Fibroblast of pulmonary artery (primary cell): ENCODE data around the gene GJA3.
"Not testable (repeated sequence)": the region's sequence is repeated elsewhere in the genome, so short reads cannot be mapped to it uniquely, and the experiment has no call there.

Experiments used
- DNase-seq: peaks from one replicate; pipeline ENCODE4 v3.0.0-alpha.2; 2010; ENCODE audit warnings: low read depth
- H3K4me3 ChIP-seq: replicated peaks from 2 replicates; pipeline ENCODE4 v1.5.1; 2011; ENCODE audit warnings: low read depth, mild to moderate bottlenecking, control low read depth, low read length, moderate library complexity
- CTCF ChIP-seq: IDR thresholded peaks from 2 replicates; pipeline ENCODE4 v1.5.1; 2011; ENCODE audit warnings: mild to moderate bottlenecking, control low read depth, low read length, inconsistent platforms; ENCODE audit errors: missing control alignments

The GJA3 gene

GRCh38 chr13:20161275-20161950 lies 561 bp upstream of the GJA3 start:
- H3K4me3 ChIP-seq = peak overlapping the region; percentile 43
- no peak for TF ChIP-seq CTCF
- DNase-seq = no peak

DNA sequence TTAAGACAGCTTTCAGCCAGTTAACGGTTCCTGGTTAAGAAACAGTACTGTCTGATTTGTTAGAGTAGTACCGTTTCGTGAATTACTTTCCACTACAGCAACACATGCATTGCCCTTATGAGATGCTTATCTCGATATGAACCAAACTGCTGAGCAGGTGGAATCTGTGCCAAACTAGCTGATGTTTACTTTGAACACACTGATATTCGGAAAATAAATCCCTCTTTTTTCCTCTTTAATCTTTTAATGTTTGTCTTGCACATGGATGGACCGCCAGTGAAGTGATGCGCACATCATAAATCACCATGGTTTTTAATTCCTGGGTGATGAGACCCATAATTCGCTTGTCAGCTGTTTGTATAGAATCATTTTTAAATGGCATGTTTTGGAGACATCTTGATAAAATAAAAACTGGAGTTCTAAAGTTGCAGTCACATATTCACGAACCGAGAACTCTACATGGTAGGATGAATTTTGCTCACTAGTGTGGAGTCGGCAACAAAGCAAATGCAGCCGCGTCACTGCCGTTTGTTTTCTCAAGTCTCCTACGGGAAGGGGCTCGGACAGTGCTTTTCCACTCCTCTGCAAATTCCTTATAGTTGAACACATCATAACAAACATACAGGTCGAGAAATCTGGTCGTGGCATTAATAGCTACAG lies 1.1 kb downstream of the GJA3 start:
- DNase-seq = peak; percentile 32
- H3K4me3 ChIP-seq = peak overlapping the region; percentile 43
- no peak for TF ChIP-seq CTCF

DNA sequence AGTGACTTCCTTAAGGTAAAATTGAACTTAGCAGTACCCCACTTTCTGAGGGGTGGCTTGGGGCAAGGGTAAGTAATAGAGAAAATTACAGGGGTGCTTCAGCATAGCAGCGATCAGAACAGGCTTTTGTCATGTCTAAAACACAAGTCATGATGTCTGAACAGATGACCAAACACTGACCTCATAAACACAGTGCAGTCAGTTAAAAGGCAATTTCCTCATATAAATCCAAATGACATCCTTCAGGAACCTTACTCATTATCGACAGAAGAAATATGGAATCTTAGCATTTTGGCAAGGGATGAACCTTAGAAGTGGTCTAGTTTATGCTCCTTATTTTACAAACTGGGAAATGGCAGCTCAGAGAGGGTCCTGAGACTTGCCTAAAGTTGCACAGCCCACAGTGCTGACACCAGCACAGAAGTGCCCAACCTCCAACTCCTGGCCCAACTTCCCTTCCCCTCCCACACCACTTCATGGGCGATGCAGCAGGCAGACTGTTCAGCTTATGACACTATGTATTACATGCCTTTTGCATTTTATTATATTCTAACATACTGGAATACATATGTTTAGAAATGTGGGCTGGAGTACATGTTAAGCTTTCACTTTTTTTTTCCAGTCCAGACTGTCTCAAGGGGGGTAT lies 3.6 kb downstream of the GJA3 start:
- no peak for TF ChIP-seq CTCF
- H3K4me3 ChIP-seq = no peak overlapping the region
- DNase-seq = no peak

- no peak for TF ChIP-seq CTCF
- DNase-seq = no peak
- no peak overlapping the region for H3K4me3 ChIP-seq
Measured at GRCh38 chr13:20156702-20157101, 4.2 kb downstream of the GJA3 start.

- DNase-seq, H3K4me3 ChIP-seq: not testable (repeated sequence)
Measured at GRCh38 chr13:20153290-20153689, 7.6 kb downstream of the GJA3 start.

GRCh38 chr13:20151612-20152011 lies 9.2 kb downstream of the GJA3 start:
- no peak for DNase-seq
- H3K4me3 ChIP-seq = no peak overlapping the region
- TF ChIP-seq CTCF = no peak

GRCh38 chr13:20151016-20151415 lies 9.8 kb downstream of the GJA3 start:
- DNase-seq = no peak
- no peak for TF ChIP-seq CTCF
- no peak overlapping the region for H3K4me3 ChIP-seq
